ENCODE measurements around the gene PRKRIP1. TPM values are rescaled to one million over a fixed set of nuclear protein-coding genes. Genes with fewer than 3 reads are reported as not detected.
"Not testable (repeated sequence)": the region's sequence is repeated elsewhere in the genome, so short reads cannot be mapped to it uniquely, and the experiment has no call there.

PRKRIP1 gene
- polyA plus RNA-seq, 3 donors = 6.6 to 27.0 (median 7.4) TPM

DNA sequence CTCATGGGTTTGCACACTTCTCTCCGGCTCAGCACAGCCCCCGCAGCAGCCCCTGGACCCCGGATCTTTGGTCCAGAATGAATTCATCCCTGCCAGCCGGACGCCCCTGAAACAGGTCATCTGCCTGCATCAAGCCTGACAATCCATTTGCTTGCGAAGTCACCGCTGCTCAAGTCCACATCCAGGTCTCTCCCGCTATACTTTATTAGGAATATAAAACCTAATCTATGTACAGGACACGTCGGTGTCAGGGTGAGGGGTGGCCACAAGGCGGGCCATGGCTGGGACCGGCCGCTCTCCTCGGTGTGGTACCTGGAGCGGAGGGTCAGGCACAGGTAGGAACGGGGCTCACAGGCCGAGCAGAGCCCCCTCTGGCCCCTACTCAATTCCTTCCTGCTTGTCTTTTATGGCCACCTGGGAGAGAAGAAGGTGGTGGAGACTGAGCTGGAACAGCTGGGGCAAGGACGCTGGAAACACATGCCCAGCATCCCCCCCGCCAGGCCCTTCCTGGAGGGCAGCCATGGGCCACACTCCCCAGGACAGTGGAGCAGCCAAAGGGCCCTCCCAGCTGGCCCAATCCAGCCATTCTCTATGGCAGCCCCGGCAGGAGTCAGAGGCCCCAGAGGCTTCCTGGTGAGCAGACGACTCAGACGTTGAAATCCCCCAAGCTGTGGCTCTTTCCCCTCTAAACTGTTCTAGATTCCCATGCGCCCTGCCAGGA, 77.3 kb downstream of the PRKRIP1 start:
- no peak overlapping the region for H3K9ac ChIP-seq (ENCODE audit: insufficient read depth, low read length, poor library complexity, severe bottlenecking)
- H3K79me2 ChIP-seq (ENCODE audit: insufficient read depth, low read length) = peaks cover 2% of the 10 kb centered on the region
- no peaks in the 10 kb centered on the region for H3K9me3 ChIP-seq (replicated peaks in 1 of 2; ENCODE audit: control insufficient read depth in 1 of 2, insufficient read depth in 1 of 2, low read length in 2 of 2)
- peaks cover 9% of the 10 kb centered on the region for H4K20me1 ChIP-seq (ENCODE audit: insufficient read depth, low read length)
- H3K4me3 ChIP-seq (replicated peaks in 1 of 3; ENCODE audit: low read depth in 2 of 3, low read length in 3 of 3) = no peak overlapping the region
- Mint-ChIP-seq H3K4me3 (no peak overlapping the region), H3K27me3 (ENCODE audit: low read depth in 3 of 3) (peaks cover 0 to 2% (median 0%) of the 10 kb centered on the region in 3 donors), H3K36me3 (peaks cover 12 to 25% of the 10 kb centered on the region in 2 donors), H3K4me1 (peaks cover 2% of the 10 kb centered on the region), H3K9me3 (no peaks in the 10 kb centered on the region), H3K27ac (peak overlapping the region in 3 of 7 donors; percentile 18 to 63 (median 42))
- no peak overlapping the region for H2AFZ ChIP-seq (ENCODE audit: insufficient read depth, low read depth, low read length, poor library complexity, severe bottlenecking)
- H3K4me1 ChIP-seq (ENCODE audit: control insufficient read depth in 1 of 2, insufficient read depth in 2 of 2, low read length in 2 of 2) = no peaks in the 10 kb centered on the region
- intact Hi-C loops (cut with micrococcal nuclease) = no loop called here
- 89% methylated on average over 9 of the region's 23 CpGs for WGBS (ENCODE audit: insufficient coverage)
- H3K27me3 ChIP-seq (ENCODE audit: control insufficient read depth in 2 of 2, insufficient read depth in 2 of 2, low read length in 2 of 2) = no peaks in the 10 kb centered on the region
- H3K36me3 ChIP-seq (replicated peaks in 1 of 2; ENCODE audit: control insufficient read depth in 1 of 2, insufficient read depth in 2 of 2, low read length in 2 of 2) = peaks cover 15 to 19% of the 10 kb centered on the region in 2 donors
- no peak overlapping the region for H3K27ac ChIP-seq (ENCODE audit: low read depth in 1 of 2, low read length in 2 of 2)
- no peak for DNase-seq
- no peak overlapping the region for H3K4me2 ChIP-seq (replicated peaks; ENCODE audit: extremely low read depth, low read length, poor library complexity, severe bottlenecking)
- TF ChIP-seq, protein P1, sequence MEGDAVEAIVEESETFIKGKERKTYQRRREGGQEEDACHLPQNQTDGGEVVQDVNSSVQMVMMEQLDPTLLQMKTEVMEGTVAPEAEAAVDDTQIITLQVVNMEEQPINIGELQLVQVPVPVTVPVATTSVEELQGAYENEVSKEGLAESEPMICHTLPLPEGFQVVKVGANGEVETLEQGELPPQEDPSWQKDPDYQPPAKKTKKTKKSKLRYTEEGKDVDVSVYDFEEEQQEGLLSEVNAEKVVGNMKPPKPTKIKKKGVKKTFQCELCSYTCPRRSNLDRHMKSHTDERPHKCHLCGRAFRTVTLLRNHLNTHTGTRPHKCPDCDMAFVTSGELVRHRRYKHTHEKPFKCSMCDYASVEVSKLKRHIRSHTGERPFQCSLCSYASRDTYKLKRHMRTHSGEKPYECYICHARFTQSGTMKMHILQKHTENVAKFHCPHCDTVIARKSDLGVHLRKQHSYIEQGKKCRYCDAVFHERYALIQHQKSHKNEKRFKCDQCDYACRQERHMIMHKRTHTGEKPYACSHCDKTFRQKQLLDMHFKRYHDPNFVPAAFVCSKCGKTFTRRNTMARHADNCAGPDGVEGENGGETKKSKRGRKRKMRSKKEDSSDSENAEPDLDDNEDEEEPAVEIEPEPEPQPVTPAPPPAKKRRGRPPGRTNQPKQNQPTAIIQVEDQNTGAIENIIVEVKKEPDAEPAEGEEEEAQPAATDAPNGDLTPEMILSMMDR (IDR thresholded peaks at IDR 0.05) = no peak

DNA sequence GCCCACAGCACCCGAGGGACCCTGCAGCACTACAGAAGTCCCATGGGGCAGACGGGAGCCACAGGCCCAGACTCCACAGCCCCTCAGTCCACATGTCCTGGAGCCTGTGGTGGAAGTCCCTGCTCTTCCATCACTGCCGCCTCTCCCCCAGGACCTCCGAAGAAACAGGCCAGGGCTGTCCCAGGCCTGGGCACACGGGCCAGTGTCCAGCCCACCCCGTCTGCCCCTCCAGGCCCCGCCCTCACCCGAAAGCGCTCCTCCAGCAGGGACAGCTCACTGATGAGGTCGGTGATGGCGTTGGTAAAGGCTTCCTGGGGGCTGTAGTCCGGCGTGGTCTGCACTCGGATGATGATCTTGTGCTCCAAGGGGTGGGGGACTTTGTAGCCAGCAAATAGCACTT, 78.0 kb downstream of the PRKRIP1 start:
- H3K36me3 ChIP-seq (replicated peaks in 1 of 2; ENCODE audit: control insufficient read depth in 1 of 2, insufficient read depth in 2 of 2, low read length in 2 of 2) = peaks cover 15 to 19% of the 10 kb centered on the region in 2 donors
- DNase-seq; H3K9ac ChIP-seq (ENCODE audit: insufficient read depth, low read length, poor library complexity, severe bottlenecking); H3K27me3 ChIP-seq (ENCODE audit: control insufficient read depth in 2 of 2, insufficient read depth in 2 of 2, low read length in 2 of 2); H3K27me3 Mint-ChIP-seq (ENCODE audit: low read depth in 3 of 3); H3K27ac Mint-ChIP-seq; H3K4me3 Mint-ChIP-seq; intact Hi-C loops (cut with micrococcal nuclease); H3K4me2 ChIP-seq (replicated peaks; ENCODE audit: extremely low read depth, low read length, poor library complexity, severe bottlenecking); H3K27ac ChIP-seq (ENCODE audit: low read depth in 1 of 2, low read length in 2 of 2); H4K20me1 ChIP-seq (ENCODE audit: insufficient read depth, low read length); H2AFZ ChIP-seq (ENCODE audit: insufficient read depth, low read depth, low read length, poor library complexity, severe bottlenecking); H3K9me3 Mint-ChIP-seq; H3K9me3 ChIP-seq (replicated peaks in 1 of 2; ENCODE audit: control insufficient read depth in 1 of 2, insufficient read depth in 1 of 2, low read length in 2 of 2); H3K4me1 ChIP-seq (ENCODE audit: control insufficient read depth in 1 of 2, insufficient read depth in 2 of 2, low read length in 2 of 2); H3K4me3 ChIP-seq (replicated peaks in 1 of 3; ENCODE audit: low read depth in 2 of 3, low read length in 3 of 3); H3K79me2 ChIP-seq (ENCODE audit: insufficient read depth, low read length); H3K4me1 Mint-ChIP-seq: not testable (repeated sequence)
- H3K36me3 Mint-ChIP-seq = peaks cover 12 to 25% of the 10 kb centered on the region in 2 donors
- WGBS (ENCODE audit: insufficient coverage) = no CpG with 5 or more reads among the region's 14 CpGs

DNA sequence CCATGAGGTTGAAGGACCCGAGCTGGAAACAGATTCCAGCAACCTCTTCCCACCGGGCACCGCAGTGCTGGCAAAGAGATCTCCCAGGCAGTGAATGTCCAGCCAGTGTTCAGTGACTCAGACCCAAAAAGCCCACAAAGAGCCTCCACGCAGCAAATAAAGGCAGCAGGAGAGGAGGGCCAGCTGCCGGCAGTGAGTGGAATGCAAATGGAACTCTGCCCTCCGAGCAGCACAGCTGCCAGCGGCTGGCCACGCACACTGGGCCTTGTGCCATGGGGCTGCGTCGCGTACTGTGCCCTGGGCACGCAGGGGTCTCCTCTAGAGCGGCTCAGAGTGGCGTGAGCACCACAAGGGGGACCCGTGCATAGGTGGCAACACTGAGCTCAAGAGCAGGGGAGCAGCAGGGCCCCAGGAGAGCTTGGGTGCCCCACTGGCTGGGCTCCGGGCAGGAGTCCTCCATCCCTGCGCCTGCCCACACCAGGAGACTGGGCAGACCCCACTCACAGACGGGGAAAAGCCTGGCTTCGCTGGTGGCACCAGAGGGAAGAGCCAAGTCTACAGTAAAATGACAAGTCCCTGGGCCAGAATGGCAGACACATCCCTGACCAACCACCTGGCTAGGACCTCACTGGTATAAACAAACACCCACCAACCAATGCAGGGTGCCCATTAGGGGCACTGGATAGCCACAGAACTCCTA, 78.7 kb downstream of the PRKRIP1 start:
- H3K9ac ChIP-seq (ENCODE audit: insufficient read depth, low read length, poor library complexity, severe bottlenecking); H3K79me2 ChIP-seq (ENCODE audit: insufficient read depth, low read length); H3K27ac ChIP-seq (ENCODE audit: low read depth in 1 of 2, low read length in 2 of 2); H3K27me3 Mint-ChIP-seq (ENCODE audit: low read depth in 3 of 3); H3K27ac Mint-ChIP-seq; H2AFZ ChIP-seq (ENCODE audit: insufficient read depth, low read depth, low read length, poor library complexity, severe bottlenecking); H3K27me3 ChIP-seq (ENCODE audit: control insufficient read depth in 2 of 2, insufficient read depth in 2 of 2, low read length in 2 of 2); intact Hi-C loops (cut with micrococcal nuclease); H3K4me3 Mint-ChIP-seq; H3K4me1 ChIP-seq (ENCODE audit: control insufficient read depth in 1 of 2, insufficient read depth in 2 of 2, low read length in 2 of 2); H4K20me1 ChIP-seq (ENCODE audit: insufficient read depth, low read length); H3K9me3 Mint-ChIP-seq; H3K4me3 ChIP-seq (replicated peaks in 1 of 3; ENCODE audit: low read depth in 2 of 3, low read length in 3 of 3); H3K4me2 ChIP-seq (replicated peaks; ENCODE audit: extremely low read depth, low read length, poor library complexity, severe bottlenecking); H3K4me1 Mint-ChIP-seq; DNase-seq; H3K9me3 ChIP-seq (replicated peaks in 1 of 2; ENCODE audit: control insufficient read depth in 1 of 2, insufficient read depth in 1 of 2, low read length in 2 of 2): not testable (repeated sequence)
- WGBS (ENCODE audit: insufficient coverage) = no CpG with 5 or more reads among the region's 19 CpGs
- peaks cover 15 to 19% of the 10 kb centered on the region in 2 donors for H3K36me3 ChIP-seq (replicated peaks in 1 of 2; ENCODE audit: control insufficient read depth in 1 of 2, insufficient read depth in 2 of 2, low read length in 2 of 2)
- peaks cover 12 to 25% of the 10 kb centered on the region in 2 donors for H3K36me3 Mint-ChIP-seq

Measured in CD14-positive monocyte (primary cell).